Endothelial cell of umbilical vein (primary cell): ENCODE data around the gene DNAH11. TPM values are rescaled to one million over a fixed set of nuclear protein-coding genes. Genes with fewer than 3 reads are reported as not detected.

ENCODE experiments used
- BruUV-seq: library from RNA; stranded (reverse); fragments of 400-500 nt; replicated peaks from 2 replicates; lab custom pipeline; 2021; lab: Mats Ljungman, UMichigan
- CTCF ChIA-PET: fragments of 300-600, 350-600 bp; sonication (Branson Sonifier 250); formaldehyde crosslinking; loops from one replicate; lab custom pipeline; 2021; ENCODE audit warnings: antibody characterized with exemption, inconsistent platforms; lab: Charles Lee
- POLR2A ChIA-PET: fragments of 300-600, 350-600 bp; sonication (Branson Sonifier 250); formaldehyde crosslinking; loops from one replicate; lab custom pipeline; 2021; ENCODE audit warnings: antibody characterized with exemption, inconsistent platforms; lab: Charles Lee
- DNase-seq: peaks from one replicate; pipeline ENCODE4 v3.0.0-alpha.2; 2011; ENCODE audit warnings: low read depth, low spot score
- FAIRE-seq: peaks from 2 replicates; lab custom pipeline; 2011; peaks lifted over from hg19 to GRCh38; lab: Jason Lieb, UNC
- H2AFZ ChIP-seq: 2 replicates; pipeline ENCODE4 v1.6.0; 2012; ENCODE audit warnings: low read depth, low read length, control low read depth, inconsistent platforms
- H3K27ac ChIP-seq: 2 replicates; pipeline ENCODE4 v1.5.1; 2011; ENCODE audit warnings: low read depth, mild to moderate bottlenecking, control low read depth, low read length, moderate library complexity; ENCODE audit not compliant: insufficient read depth
- H3K27me3 ChIP-seq, 2 experiments: 2 replicates each; pipeline versions ENCODE4 v1.6.0 to v1.6.1; 2011; ENCODE audit warnings: low read length in 2 of 2, mixed read lengths in 1 of 2; ENCODE audit not compliant: control insufficient read depth in 2 of 2, insufficient read depth in 2 of 2
- H3K36me3 ChIP-seq, 2 experiments: 2 replicates in 1 of 2; 3 replicates in 1 of 2; pipeline ENCODE4 v1.5.1; 2011; ENCODE audit warnings: low read length in 2 of 2, mild to moderate bottlenecking in 1 of 2, moderate library complexity in 1 of 2; ENCODE audit not compliant: control insufficient read depth in 2 of 2, insufficient read depth in 2 of 2; ENCODE audit errors: extremely low read depth in 1 of 2
- H3K4me1 ChIP-seq: 3 replicates; pipeline ENCODE4 v1.5.1; 2011; ENCODE audit warnings: mild to moderate bottlenecking, low read length; ENCODE audit not compliant: control insufficient read depth, insufficient read depth; ENCODE audit errors: extremely low read depth
- H3K4me2 ChIP-seq: 2 replicates; pipeline ENCODE4 v1.6.1; 2011; ENCODE audit warnings: low read length, control low read depth, mixed read lengths; ENCODE audit not compliant: insufficient read depth
- H3K4me3 ChIP-seq, 3 experiments: fragments of 200-600 bp in 1 of 3; sonication (generic), shearing (Covaris generic) in 1 of 3; replicated peaks in 1 of 3; 2 replicates each; pipeline ENCODE4 v1.5.1; 2011 to 2016; ENCODE audit warnings: control low read depth in 3 of 3, low read length in 3 of 3, mild to moderate bottlenecking in 2 of 3, inconsistent platforms in 1 of 3, low read depth in 1 of 3, moderate library complexity in 1 of 3; ENCODE audit not compliant: insufficient read depth in 1 of 3
- H3K79me2 ChIP-seq: 2 replicates; pipeline ENCODE4 v1.6.0; 2012; ENCODE audit warnings: low read length, inconsistent platforms; ENCODE audit not compliant: control insufficient read depth, insufficient read depth
- H3K9ac ChIP-seq: replicated peaks from 2 replicates; pipeline ENCODE3; 2011; ENCODE audit warnings: low read length, control low read depth; ENCODE audit not compliant: insufficient read depth; ENCODE audit errors: extremely low read depth
- H3K9me1 ChIP-seq: replicated peaks from 3 replicates; pipeline ENCODE4 v1.6.0; 2011; ENCODE audit warnings: mild to moderate bottlenecking, low read length; ENCODE audit not compliant: control insufficient read depth, insufficient read depth; ENCODE audit errors: extremely low read depth
- H3K9me3 ChIP-seq: replicated peaks from 2 replicates; pipeline ENCODE4 v1.5.1; 2012; ENCODE audit warnings: low read length, inconsistent platforms; ENCODE audit not compliant: control insufficient read depth, insufficient read depth
- H4K20me1 ChIP-seq: replicated peaks from 2 replicates; pipeline ENCODE3; 2011; ENCODE audit warnings: mild to moderate bottlenecking, low read length; ENCODE audit not compliant: control insufficient read depth, insufficient read depth; ENCODE audit errors: extremely low read depth
- EZH2 ChIP-seq: IDR thresholded peaks from 2 replicates; pipeline ENCODE4 v1.6.1; 2012; ENCODE audit warnings: borderline replicate concordance, low read depth, mild to moderate bottlenecking, moderate library complexity, low read length, inconsistent platforms; ENCODE audit not compliant: severe bottlenecking
- FOS ChIP-seq: IDR thresholded peaks from 2 replicates; pipeline ENCODE4 v1.6.1; 2011; ENCODE audit warnings: mild to moderate bottlenecking, low read length, moderate library complexity, borderline replicate concordance; ENCODE audit not compliant: insufficient read depth
- GATA2 ChIP-seq: IDR thresholded peaks from 2 replicates; pipeline ENCODE4 v1.7.0; 2011; ENCODE audit warnings: low read depth, mild to moderate bottlenecking, moderate library complexity, mixed read lengths, low read length; ENCODE audit not compliant: insufficient read length, insufficient read depth
- JUN ChIP-seq: IDR thresholded peaks from 2 replicates; pipeline ENCODE4 v1.6.1; 2011; ENCODE audit warnings: borderline replicate concordance, low read depth; ENCODE audit not compliant: insufficient read length, insufficient read depth
- MYC ChIP-seq: IDR thresholded peaks from one replicate; pipeline ENCODE4 v1.6.1; 2011; ENCODE audit warnings: mild to moderate bottlenecking, low read depth, low read length
- POLR2A ChIP-seq: IDR thresholded peaks from 2 replicates; pipeline ENCODE4 v1.6.1; 2012; ENCODE audit warnings: low read depth, mild to moderate bottlenecking, control low read depth, low read length
- POLR2AphosphoS5 ChIP-seq: IDR thresholded peaks from 2 replicates; pipeline ENCODE4 v1.6.1; 2012; ENCODE audit warnings: low read depth, mild to moderate bottlenecking, control low read depth, low read length, moderate library complexity; ENCODE audit not compliant: insufficient read depth
- dilution Hi-C: fragments of 300-500 bp; cut with MboI; formaldehyde crosslinking; loops from one replicate; pipeline ENCODE4 v1.15.0; 2019; ENCODE audit warnings: low sequenced_read_pairs; ENCODE audit not compliant: extremely low pct_ligation_motif_present
- intact Hi-C: fragments of 100-400 bp; cut with micrococcal nuclease; formaldehyde crosslinking; loops from one replicate; pipeline ENCODE4 v1.10.0; 2022
- polyA plus RNA-seq, 4 experiments: library from polyadenylated mRNA; depleted of rRNA in 3 of 4; stranded (reverse) in 3 of 4; unstranded in 1 of 4; fragments of >200 nt; gene quantifications; 2 replicates each; pipeline versions ENCODE4 v1.2.1 to v1.2.3, GENCODE V29; 2011 to 2012; ENCODE audit warnings: missing spikeins in 1 of 4
- total RNA-seq: library from RNA; stranded (reverse); gene quantifications from 2 replicates; pipeline ENCODE4 v1.2.3, GENCODE V29; 2021
- TF ChIP-seq, protein P1 (sequence below), 2 donors: IDR thresholded peaks; 1 replicate in 1 of 2; 2 replicates in 1 of 2; pipeline ENCODE4 v1.5.1; 2011; ENCODE audit warnings: low read length in 2 of 2, mild to moderate bottlenecking in 2 of 2, moderate library complexity in 2 of 2, control low read depth in 1 of 2, inconsistent platforms in 1 of 2, low read depth in 1 of 2; ENCODE audit not compliant: insufficient read depth in 1 of 2; ENCODE audit errors: extremely low read depth in 1 of 2
- TF ChIP-seq, protein P2 (sequence below): IDR thresholded peaks from 2 replicates; pipeline ENCODE4 v1.6.1; 2011; ENCODE audit not compliant: insufficient read depth, insufficient read length

DNAH11 gene
- total and polyA plus RNA-seq, 2 donors (not counting 3 experiments of a cell fraction or from before 2014, with no cell fraction given): 0.69 to 0.91 TPM

DNA sequence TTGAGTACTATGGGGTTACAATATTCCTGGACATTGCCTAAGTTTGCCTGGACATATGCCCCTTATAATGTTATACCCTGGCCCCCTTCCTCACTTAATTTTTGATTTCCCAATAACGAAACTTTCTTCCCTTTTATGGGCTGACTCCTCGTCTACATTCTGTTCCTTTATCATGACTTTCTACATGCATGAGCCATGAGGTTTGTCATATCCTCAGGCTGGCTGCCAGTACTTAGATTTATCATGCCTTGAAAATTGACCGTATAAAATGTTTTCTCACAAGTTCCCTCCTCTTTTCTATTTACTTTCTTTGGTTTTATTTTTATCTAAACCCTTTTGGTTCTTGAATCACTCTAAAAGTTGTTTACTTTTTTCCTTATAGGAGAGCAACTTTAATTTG, 4.7 kb downstream of the DNAH11 start:
- ChIA-PET CTCF (no interaction called here), POLR2A (no interaction called here)
- Histone ChIP-seq H3K4me1 (peaks cover 13% of the 10 kb centered on the region), H3K79me2 (no peaks in the 10 kb centered on the region), H3K9me1 (no peaks in the 10 kb centered on the region), H3K4me3 (no peak overlapping the region), H3K9ac (no peak overlapping the region), H3K9me3 (no peaks in the 10 kb centered on the region), H3K4me2 (no peak overlapping the region), H4K20me1 (no peaks in the 10 kb centered on the region), H2AFZ (no peak overlapping the region), H3K27ac (no peak overlapping the region), H3K27me3 (peaks cover 16 to 25% of the 10 kb centered on the region in 2 experiments), H3K36me3 (no peaks in the 10 kb centered on the region)
- FAIRE-seq (no peak), DNase-seq (no peak)
- intact Hi-C loops: loop anchor here (10.0 kb wide), 1 partner anchor 457 kb away; no protein-coding TSS in a partner anchor
- no TSS peak for BruUV-seq
- TF ChIP-seq MYC (no peak), POLR2AphosphoS5 (no peak), POLR2A (no peak), GATA2 (no peak), FOS (no peak), EZH2 (no peak), JUN (no peak)
- TF ChIP-seq, protein P1, sequence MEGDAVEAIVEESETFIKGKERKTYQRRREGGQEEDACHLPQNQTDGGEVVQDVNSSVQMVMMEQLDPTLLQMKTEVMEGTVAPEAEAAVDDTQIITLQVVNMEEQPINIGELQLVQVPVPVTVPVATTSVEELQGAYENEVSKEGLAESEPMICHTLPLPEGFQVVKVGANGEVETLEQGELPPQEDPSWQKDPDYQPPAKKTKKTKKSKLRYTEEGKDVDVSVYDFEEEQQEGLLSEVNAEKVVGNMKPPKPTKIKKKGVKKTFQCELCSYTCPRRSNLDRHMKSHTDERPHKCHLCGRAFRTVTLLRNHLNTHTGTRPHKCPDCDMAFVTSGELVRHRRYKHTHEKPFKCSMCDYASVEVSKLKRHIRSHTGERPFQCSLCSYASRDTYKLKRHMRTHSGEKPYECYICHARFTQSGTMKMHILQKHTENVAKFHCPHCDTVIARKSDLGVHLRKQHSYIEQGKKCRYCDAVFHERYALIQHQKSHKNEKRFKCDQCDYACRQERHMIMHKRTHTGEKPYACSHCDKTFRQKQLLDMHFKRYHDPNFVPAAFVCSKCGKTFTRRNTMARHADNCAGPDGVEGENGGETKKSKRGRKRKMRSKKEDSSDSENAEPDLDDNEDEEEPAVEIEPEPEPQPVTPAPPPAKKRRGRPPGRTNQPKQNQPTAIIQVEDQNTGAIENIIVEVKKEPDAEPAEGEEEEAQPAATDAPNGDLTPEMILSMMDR (IDR thresholded peaks at IDR 0.05; ENCODE audit: extremely low read depth in 1 of 2, insufficient read depth in 1 of 2, low read depth in 1 of 2, low read length in 2 of 2): no peak
- TF ChIP-seq, protein P2, sequence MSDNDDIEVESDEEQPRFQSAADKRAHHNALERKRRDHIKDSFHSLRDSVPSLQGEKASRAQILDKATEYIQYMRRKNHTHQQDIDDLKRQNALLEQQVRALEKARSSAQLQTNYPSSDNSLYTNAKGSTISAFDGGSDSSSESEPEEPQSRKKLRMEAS: no peak
- dilution Hi-C loops: no loop called here
